C1 segment of cervical spinal cord (tissue), 14 donors: ENCODE measurements around the gene RETREG3.
"Not testable (repeated sequence)": the region's sequence is repeated elsewhere in the genome, so short reads cannot be mapped to it uniquely, and the experiment has no call there.

Experiments used
- DNase-seq, 14 donors: peaks; one replicate each; lab custom pipeline; 2025; lab: John Stamatoyannopoulos, UW

The RETREG3 gene, protein sequence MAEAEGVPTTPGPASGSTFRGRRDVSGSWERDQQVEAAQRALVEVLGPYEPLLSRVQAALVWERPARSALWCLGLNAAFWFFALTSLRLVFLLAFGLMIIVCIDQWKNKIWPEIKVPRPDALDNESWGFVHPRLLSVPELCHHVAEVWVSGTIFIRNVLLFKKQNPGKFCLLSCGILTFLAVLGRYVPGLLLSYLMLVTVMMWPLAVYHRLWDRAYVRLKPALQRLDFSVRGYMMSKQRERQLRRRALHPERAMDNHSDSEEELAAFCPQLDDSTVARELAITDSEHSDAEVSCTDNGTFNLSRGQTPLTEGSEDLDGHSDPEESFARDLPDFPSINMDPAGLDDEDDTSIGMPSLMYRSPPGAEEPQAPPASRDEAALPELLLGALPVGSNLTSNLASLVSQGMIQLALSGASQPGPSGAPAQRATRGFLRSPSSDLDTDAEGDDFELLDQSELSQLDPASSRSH

DNA sequence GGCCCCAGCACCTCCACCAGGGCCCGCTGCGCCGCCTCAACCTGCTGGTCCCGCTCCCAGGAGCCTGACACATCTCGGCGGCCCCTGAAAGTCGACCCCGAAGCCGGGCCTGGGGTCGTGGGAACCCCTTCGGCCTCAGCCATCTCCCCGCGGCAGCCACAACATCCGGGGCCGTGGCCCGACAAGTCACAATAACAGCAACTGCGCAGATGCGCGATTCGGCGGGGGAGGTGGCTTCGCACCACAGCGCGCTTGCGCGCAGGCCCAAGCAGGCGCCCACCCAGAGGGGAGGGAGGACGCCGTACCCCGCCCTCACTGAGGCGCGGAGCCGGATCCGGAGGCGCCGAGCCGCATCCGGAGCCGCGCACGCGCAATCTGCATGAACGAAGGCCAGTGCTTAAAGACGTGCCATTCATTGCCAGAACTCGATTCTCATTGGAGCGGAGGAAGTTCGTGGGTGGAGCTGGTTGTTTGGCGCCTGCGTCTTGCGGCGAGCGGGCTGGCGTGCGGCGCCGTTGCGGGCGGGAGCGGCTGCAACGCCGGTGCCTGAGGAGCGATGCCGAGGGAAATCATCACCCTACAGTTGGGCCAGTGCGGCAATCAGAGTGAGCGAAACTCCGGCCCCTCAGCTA, at the start of gene RETREG3, which contains the start of gene TUBG1:
Gene RETREG3 (minus strand): TSS at position 193 of the 632 bp plus-strand sequence. CDS start 50 bp downstream, at position 143.
Gene TUBG1 (plus strand): TSS at position 502 of the 632 bp plus-strand sequence. CDS start 55 bp downstream, at position 557.
- peak; percentile 64 to 99 (median 98) for DNase-seq

DNA sequence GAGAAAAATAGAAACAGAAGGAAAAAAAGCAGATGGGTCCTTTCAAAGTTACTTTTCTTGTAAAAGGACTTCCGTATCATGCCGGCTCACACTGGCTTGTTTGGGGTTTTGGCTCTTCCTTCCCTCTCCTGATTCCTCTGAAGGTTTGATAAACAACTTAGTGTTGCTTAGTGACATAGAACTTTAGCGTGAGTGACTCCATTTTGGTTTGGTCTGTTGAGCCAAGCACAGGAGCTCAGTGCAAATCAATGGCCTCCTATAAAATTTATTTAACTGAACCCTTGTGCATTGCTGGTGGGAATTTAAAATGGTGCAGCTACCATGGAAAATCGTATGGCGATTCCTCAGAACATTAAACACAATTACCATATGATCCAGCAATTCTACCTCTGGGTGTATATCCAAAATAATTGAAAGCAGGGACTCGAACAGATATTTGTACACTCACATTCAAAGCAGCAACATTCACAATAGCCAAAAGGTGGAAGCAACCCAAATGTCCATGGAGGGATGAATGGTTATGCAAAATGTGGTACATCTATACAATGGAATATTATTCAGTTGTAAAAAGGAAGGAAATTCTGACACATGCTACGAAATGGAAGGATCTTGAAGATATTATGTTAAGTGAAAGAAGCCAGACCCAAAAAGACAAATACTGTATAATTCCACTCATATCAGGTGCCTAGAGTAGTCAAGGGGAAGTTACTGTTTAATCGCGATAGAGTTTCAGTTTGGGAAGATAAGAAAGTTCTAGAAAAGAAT, 48.8 kb upstream of the RETREG3 start:
- no peak for DNase-seq

DNA sequence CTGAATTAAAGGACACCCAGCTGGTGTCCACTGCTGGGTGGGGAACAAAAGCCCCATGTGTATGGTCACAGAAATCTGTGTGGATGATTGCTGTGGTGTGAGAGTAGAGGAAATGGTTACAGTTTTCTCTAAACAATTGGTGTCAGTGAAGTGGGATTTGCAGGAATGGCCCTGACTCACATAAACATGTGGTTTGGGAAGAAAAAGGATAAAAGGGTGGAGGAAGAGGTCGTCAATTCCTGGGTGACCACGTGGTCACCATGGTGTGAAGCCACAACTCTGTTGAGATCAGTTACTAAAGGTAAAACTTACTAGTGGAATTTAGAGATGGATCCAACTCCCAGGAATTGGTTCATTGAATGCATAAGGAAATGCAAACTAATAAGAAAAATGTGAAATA, 46.4 kb upstream of the RETREG3 start:
- DNase-seq: no peak

DNA sequence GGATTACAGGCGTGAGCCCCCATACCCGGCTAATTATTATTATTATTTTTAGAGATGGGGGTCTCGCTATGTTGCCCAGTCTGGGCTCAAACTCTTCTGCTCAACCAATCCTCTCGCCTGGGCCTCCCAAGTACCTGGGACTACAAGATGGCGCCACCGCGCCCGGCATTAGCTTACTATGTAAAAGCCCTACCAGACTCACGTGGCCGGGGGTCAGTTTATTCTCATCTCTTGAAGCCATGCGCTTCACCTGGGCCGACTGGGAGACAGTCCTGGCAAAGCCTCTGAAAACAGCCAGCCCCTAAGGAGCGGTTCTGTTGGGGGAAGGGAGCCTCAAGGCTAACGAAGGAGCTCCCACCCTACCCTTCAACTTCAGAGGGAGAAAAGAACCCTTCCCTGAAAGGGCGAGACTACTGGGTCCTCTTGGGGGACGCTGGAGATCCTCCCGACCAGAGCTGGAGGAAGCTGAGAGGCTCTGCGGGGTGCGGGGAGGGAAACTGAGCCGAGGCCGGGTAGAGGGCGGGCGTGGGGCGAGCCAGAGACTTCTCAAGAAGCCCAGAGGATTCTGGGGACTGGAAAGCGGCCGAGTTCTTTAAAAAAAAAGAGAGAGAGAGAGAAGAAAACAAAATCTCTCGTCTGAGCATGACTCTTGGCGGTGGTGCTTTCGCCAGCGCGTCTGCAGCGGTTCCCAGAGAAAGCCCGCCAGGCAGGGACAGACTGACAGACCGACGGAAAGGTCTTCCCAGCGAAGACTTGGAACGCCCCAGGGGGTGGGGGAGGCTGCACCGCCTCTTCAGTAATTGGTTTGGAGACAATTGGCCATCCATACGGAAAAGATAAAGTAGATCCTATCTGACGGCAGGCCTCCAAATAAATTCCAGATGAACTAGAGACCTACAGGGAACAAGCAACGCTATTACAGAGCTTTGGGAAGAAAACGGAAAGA, 44.3 kb upstream of the RETREG3 start:
- peak in 9 of 14 donors; percentile 12 to 51 (median 33) for DNase-seq

DNA sequence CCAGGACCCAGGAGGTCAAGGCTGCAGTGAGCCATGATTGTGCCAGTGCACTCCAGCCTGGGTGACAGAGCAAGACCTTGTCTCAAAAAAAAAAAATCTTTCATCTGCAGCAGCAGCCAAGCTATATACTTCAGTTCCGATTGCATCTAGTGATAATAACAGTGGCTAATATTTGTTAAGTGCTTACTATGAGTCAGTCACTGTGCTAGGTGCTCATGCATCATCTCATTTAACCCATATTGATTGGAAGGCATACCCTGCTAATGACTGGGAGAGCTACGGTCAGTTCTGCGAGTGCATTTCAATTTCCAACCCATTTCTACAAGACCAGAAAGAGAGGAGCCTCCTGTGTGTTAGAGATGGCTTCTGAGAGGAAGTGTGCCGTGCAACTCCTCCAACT, 42.2 kb upstream of the RETREG3 start:
- DNase-seq: no peak

DNA sequence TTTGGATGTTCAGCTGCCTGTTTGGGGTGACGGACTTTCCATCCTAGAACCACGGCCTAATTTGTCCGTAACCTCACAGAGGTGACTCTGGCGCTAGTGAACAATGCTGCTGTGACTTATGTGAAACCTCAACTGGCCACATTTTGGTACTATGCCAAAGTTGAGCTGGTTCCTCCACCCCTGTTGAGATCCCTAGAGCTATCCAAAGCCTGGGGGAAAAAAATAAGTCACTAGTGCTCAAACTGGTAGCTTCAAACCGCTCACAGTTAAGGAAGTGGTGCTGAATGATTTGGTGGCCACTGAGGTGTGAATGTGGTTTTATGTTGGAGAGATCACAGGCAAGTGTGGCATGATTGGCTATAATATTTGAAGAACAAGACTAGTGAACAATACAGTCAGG, 38.6 kb upstream of the RETREG3 start:
- DNase-seq: no peak

DNA sequence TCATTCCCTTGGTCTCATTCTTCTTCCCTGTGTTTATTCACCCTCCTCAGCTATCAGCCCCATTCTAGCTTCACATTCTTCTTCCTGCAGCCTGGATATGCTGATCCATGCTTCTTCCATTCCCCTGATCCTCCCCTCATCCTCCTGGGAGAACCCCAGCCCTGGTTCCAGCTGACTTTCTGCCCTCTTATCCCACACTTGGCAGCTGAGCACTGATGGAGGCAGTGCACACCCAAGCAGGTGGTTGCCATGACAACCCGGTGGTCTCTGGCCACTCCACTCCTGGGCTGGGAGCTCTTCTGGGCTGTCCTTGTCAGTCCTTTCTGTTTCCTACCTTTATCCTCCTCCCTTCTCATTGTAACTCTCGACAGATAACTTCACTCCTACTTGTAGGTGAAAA, 33.2 kb upstream of the RETREG3 start:
- no peak for DNase-seq

DNA sequence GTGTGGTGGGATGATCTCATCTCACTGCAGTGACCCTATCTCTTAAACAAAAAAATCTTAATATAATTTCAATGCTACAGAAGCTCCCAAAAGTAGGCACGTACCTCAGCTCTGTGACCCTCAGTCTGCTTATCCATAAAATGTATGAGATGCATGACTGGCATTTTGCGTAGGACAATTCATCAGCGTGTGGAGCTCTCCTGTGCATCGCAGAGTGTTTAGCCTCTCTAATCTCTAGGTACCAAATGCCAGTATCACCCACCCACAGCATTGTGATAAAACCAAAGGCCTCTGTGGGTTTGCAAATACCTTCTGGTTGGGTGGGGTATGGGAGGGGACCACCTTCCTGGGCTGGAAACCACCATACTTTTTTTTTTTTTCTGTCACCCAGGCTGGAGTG, 30.9 kb upstream of the RETREG3 start:
- no peak for DNase-seq

DNA sequence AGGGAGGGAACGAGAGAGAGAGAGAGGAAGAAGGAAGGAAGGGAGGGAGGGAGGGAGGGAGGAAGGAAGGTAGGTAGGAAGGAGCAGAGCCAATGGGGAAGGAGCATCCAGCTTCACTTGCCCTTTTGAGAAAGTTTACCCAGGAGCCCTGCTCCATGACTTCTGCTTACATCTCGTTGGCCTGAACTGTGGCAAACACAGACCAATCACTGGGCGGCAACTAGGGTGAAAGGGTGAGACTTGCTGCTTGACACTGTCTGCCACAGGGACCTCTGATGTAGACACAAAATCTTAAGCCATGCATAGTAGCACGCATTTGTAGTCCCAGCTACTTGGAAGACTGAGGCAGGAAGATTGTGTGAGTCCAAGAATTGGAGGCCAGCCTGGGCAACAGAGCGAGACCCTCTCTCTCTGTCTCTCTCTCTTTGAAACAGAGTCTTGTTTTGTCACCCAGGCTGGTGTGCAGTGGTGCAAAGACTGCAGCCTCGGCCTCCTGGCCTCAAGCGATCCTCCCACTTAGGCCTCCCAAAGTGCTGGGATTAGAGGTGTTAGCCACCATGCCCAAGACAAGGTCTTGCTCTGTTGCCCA, 30.4 kb upstream of the RETREG3 start:
- DNase-seq: no peak

DNA sequence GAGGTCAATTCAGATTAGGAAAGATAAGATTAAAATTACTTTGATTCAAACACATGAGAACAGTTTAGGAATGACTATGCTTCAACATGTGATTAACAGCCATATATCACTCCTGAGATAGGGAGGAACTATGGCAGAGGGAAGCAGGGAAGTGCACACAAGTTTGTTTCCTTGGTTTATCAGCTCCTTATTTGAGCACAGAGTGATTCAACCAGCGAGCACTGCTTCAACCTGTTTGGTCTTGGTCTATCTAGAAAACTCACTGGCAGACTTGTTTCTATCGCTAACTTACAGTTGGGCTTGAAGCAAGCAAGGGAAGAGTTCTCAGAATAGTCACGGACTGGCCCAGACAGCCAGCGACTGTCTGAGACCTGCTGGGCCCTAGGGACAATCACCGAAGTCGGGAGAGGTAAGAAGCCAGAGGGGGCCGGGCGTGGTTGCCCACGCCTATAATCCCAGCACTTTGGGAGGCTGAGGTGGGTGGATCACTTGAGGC, 23.8 kb upstream of the RETREG3 start:
- DNase-seq: no peak

DNA sequence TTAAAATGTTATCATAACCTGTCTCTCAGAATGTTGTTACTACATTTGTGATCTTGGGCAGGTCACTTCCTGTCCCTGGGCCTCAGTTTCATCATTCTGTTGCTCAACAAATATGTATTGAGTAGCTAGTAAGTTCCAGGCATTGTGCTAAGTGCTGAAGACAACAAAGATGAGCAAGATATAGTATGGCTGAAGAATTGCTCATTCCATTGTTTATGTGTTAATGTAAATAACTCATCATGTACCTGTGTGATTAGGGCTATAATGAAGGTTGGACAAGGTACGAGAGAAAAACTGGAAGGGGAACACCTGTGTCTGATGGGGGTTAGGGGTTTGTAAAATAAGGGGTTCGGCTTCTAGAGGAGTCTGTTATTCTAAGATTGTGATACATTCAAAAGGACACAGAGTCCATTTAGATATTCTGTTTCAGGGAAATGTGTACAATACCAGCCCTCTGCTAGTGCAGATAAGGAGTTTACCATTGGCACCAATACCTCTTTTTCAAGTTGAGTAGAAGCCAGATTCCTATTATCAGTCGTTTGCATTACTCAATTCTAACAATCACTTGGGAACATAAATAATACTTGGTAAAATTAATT, 20.3 kb upstream of the RETREG3 start:
- no peak for DNase-seq

DNA sequence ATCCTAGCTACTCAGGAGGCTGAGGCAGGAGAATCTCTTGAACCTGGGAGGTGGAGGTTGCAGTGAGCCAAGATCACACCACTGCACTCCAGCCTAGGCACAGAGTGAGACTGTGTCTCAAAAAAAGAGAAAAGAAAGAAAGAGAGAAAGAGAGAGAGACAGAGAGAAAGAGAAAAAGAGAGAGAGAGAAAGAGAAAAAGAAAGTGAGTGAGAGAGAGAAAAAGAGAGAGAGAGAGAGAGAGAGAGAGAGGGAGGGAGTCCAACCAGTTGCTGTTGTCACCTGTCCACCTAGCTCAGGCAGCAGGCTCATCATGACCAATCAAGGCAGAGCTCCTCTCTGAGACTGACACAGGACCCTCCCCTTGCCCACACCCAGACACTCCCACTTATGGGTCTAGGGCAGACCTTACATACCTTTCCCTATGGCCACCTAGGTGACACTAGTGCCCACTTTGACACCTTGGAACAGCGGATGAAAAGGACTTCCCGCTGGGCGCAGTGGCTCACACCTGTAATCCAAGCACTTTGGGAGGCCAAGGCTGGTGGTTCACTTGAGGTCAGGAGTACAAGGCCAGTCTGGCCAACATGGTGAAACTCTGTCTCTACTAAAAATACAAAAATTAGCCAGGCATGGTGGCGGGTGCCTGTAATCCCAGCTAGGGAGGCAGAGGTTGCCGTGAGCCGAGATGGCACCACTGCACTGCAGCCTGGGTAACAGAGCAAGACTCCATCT, 18.0 kb upstream of the RETREG3 start:
- DNase-seq: not testable (repeated sequence)

DNA sequence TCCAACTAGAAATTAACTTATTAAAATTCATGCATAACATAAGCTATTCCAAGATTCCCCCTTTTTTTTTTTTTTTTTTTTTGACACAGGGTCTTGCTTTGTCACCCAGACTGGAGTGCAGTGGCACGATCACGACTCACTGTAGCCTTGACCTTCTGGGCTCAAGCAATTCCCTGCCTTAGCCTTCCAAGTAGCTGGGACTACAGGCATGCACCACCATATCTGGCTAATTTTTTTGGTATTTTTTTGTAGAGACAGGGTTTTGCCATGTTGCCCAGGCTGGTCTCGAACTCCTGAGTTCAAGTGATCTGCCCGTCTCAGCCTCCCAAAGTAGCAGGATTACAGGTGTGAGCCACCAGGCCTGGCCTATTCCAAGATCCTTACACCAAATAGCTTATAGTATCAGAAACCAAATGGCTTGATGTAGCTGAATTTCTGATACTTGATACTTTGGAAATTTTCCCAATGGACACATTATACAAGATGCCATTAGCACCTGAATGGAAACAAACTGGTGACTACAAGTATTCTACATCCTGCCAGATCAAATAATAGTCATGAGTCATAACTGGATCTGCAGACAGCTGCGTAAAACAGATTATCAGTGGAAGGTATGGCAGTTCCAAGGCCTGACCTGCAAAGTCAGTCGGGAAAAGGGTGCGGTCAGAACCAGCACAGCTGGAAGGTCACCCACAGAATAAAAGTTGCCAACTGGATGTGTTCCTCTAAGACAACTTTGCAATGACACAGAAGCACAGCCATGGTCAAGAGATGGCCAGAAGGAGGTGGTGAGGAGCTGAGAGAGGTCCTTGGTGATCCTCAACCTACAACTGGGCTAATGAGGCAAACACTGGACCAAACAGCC, 14.8 kb upstream of the RETREG3 start:
- no peak for DNase-seq

DNA sequence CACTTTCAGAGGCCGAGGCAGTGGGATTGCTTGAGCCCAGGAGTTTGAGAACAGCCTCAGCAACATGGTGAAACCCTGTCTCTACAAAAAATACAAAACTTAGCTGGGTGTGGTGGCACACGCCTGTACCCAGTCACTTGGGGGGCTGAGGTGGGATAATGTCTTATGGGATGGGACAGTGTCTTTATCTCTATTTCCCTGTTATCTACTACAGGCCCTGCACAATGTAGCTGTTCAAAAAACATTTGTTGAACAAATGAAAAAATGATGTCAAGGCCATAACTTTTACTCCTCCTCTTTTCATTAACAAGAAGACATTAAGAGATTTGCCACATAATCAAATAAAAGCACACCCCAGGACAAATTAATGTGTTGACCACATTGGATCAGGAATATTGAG, 14.1 kb upstream of the RETREG3 start:
- DNase-seq: no peak

DNA sequence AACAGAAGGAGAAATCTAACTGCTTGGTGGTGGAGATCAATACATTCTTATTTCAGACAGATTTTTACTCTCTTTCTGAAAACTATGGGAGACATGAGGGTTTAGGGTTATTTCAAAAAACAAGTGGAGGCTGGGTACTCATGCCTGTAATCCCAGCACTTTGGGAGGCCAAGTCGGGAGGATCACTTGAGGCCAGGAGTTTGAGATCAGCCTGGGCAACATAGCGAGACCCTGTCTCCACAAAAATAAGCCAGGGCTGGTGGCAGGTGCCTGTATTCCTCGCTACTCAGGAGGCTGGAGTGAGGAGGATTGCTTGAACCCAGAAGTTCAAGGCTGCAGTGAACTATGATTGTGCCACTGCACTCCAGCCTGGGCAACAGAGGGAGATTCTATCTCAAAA, 12.8 kb upstream of the RETREG3 start:
- not testable (repeated sequence) for DNase-seq

DNA sequence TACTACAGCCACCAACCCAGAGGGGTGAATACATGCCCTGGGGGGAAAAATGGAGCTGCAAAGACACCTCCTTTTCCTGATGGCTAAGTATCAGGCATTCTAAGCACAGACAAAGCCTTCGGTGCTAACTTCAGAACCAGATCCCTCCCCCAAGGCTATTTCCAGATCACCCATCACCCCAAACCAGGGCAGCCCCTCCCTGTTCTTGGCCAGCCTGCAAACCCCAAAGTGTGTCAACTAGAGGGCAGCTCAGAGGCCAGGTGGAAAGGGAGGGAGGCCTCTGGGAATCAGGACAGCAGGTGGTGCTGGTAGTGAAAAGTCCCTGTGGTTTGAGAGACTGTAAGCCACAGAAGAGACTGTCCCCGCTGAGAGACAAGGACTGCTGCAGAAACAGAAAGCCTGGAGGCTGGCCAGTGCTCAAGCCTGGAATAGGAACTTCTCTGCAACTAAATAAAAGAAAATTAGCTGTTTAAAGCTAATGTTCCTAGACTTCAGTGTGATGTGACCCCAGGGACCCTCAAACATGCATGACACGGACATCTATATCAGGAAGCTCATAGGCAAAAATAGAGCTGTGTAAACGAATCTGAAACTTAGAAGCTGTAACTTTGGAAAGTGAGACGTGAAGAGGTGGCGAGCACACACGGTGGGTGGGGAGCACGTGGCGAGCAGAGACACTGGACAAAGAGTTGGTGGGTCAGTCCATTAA, 9.4 kb upstream of the RETREG3 start:
- DNase-seq: peak in 3 of 14 donors; percentile 1 to 3 (median 2)

DNA sequence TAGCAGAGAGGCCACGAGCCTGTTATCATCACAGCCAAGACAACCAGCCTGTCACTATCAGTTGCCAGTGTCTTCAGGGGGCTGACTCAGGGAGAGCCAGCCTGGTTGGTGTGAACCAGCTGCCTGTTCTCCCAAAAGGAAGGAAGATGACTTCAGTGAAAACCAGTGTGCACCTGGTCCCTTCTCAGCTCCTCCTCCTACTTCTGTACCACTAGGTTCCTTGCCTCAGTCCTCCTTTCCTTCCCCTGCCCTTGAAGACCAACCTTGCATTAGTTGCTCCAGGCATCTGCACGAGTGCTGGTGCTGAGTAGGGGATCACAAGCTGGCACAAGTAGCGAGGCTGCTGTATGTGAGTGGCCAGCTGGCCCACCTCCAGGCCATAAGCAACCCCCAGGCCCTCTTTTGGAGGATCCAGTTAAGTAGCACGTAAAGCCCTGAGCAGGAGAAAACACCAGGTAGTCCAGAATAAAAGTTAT, 8.8 kb upstream of the RETREG3 start:
- DNase-seq: no peak
